GM23338 (cell line): ENCODE results near the gene ZMYND11. TPM values are rescaled to one million over a fixed set of nuclear protein-coding genes. Genes with fewer than 3 reads are reported as not detected.

Source experiments
- CREB1 ChIP-seq: fragments of 250-450 bp; sonication (Bioruptor Pico); IDR thresholded peaks from 2 replicates; pipeline ENCODE4 v1.5.0; 2020; ENCODE audit warnings: low read depth, mild to moderate bottlenecking, moderate library complexity
- CTCF ChIP-seq, 2 experiments: fragments of 200-600 bp in 1 of 2; sonication (generic) in 1 of 2; conservative IDR thresholded peaks; 2 replicates each; pipeline versions ENCODE4 v1.5.1 to v1.6.1; 2016 to 2017; ENCODE audit warnings: antibody characterized with exemption in 2 of 2, low read depth in 2 of 2, mild to moderate bottlenecking in 2 of 2, moderate library complexity in 1 of 2
- JUNB ChIP-seq: IDR thresholded peaks from one replicate; pipeline ENCODE4 v1.6.1; 2016; ENCODE audit warnings: antibody characterized with exemption; ENCODE audit not compliant: unreplicated experiment
- POLR2AphosphoS5 ChIP-seq: IDR thresholded peaks from 2 replicates; pipeline ENCODE4 v1.6.1; 2016; ENCODE audit warnings: antibody characterized with exemption, low read depth
- REST ChIP-seq: IDR thresholded peaks from one replicate; pipeline ENCODE4 v1.6.1; 2018; ENCODE audit warnings: antibody characterized with exemption; ENCODE audit not compliant: unreplicated experiment
- STAT1 ChIP-seq: IDR thresholded peaks from one replicate; pipeline ENCODE4 v1.6.1; 2016; ENCODE audit warnings: antibody characterized with exemption; ENCODE audit not compliant: unreplicated experiment
- ZNF462 ChIP-seq: fragments of 250-450 bp; sonication (Bioruptor Pico); IDR thresholded peaks from 2 replicates; pipeline ENCODE4 v1.5.0; 2020; ENCODE audit warnings: mild to moderate bottlenecking, moderate library complexity
- polyA plus RNA-seq: library from polyadenylated mRNA; unstranded; fragments of >200 nt; fragmentation: Nextera tagmentation; extraction: Ambion mirVana; gene quantifications from 2 replicates; pipeline ENCODE4 v1.2.1, GENCODE V29; 2016
- total RNA-seq: library from RNA; depleted of rRNA; stranded (reverse); fragments of >200 nt; shearing (Covaris generic); gene quantifications from 2 replicates; pipeline ENCODE4 v1.2.3, GENCODE V29; 2014

Gene ZMYND11
- total and polyA plus RNA-seq, 2 experiments from 2014 or later, result 8.9 to 16.9 TPM

GRCh38 chr10:235915-236314 lies 100.7 kb downstream of the ZMYND11 start (continued):
- TF ChIP-seq ZNF462, result no peak
- TF ChIP-seq STAT1, result no peak
- TF ChIP-seq CTCF (conservative IDR thresholded peaks at IDR 0.05; ENCODE audit: low read depth in 2 of 2), result no peak
- TF ChIP-seq JUNB, result no peak
- TF ChIP-seq REST, result no peak
- no peak for TF ChIP-seq POLR2AphosphoS5
- no peak for TF ChIP-seq CREB1
